CD4-positive, alpha-beta memory T cell (primary cell): Measurements from ENCODE around the gene CLEC4M. TPM values are rescaled to one million over a fixed set of nuclear protein-coding genes. Genes with fewer than 3 reads are reported as not detected.
"Not testable (repeated sequence)": the region's sequence is repeated elsewhere in the genome, so short reads cannot be mapped to it uniquely, and the experiment has no call there.

ENCODE experiments used
- CTCF ChIA-PET: fragments of 350-600 bp; sonication (Branson Sonifier 250); formaldehyde crosslinking; loops from one replicate; lab custom pipeline; 2021; ENCODE audit warnings: inconsistent platforms; ENCODE audit not compliant: partially characterized antibody; lab: Charles Lee
- POLR2A ChIA-PET: fragments of 350-600 bp; sonication (Branson Sonifier 250); formaldehyde crosslinking; loops from one replicate; lab custom pipeline; 2021; ENCODE audit not compliant: partially characterized antibody; lab: Charles Lee
- DNase-seq, 5 donors: peaks; one replicate each; pipeline versions ENCODE4 v3.0.0 to v3.0.0-alpha.2; 2020 to 2022; ENCODE audit warnings: mixed read lengths in 1 of 5
- H3K27ac ChIP-seq: one replicate; pipeline ENCODE4 v1.7.0; 2013; ENCODE audit warnings: low read depth, low read length
- H3K27me3 ChIP-seq: 2 replicates; pipeline ENCODE4 v1.7.0; 2013; ENCODE audit warnings: mild to moderate bottlenecking, low read length, moderate library complexity; ENCODE audit not compliant: insufficient read depth
- H3K36me3 ChIP-seq: 2 replicates; pipeline ENCODE4 v1.7.0; 2013; ENCODE audit warnings: mild to moderate bottlenecking, low read length, moderate library complexity; ENCODE audit not compliant: insufficient read depth
- H3K4me1 ChIP-seq: 2 replicates; pipeline ENCODE4 v1.7.0; 2013; ENCODE audit warnings: mild to moderate bottlenecking, low read length, moderate library complexity; ENCODE audit not compliant: insufficient read depth
- H3K4me3 ChIP-seq, 2 donors: one replicate each; pipeline ENCODE4 v1.7.0; 2013; ENCODE audit warnings: low read length in 2 of 2, mild to moderate bottlenecking in 1 of 2
- H3K9me3 ChIP-seq, 2 donors: one replicate each; pipeline ENCODE4 v1.7.0; 2013; ENCODE audit warnings: low read length in 2 of 2, control low read depth in 1 of 2; ENCODE audit not compliant: control insufficient read depth in 1 of 2
- H3K27ac Mint-ChIP-seq, 7 donors: one replicate each; pipeline ENCODE4 v1.8.0; 2020 to 2021; ENCODE audit warnings: mixed read lengths in 7 of 7, mild to moderate bottlenecking in 6 of 7, inconsistent platforms in 3 of 7, moderate library complexity in 3 of 7
- H3K27me3 Mint-ChIP-seq, 2 donors: one replicate each; pipeline ENCODE4 v1.8.0; 2020 to 2021; ENCODE audit warnings: mixed read lengths in 2 of 2
- H3K36me3 Mint-ChIP-seq, 2 donors: one replicate each; pipeline ENCODE4 v1.8.0; 2020 to 2021; ENCODE audit warnings: mixed read lengths in 2 of 2, inconsistent platforms in 1 of 2, mild to moderate bottlenecking in 1 of 2
- H3K4me1 Mint-ChIP-seq, 4 donors: one replicate each; pipeline ENCODE4 v1.8.0; 2020 to 2021; ENCODE audit warnings: mixed read lengths in 4 of 4, mild to moderate bottlenecking in 1 of 4
- H3K4me3 Mint-ChIP-seq, 8 donors: one replicate each; pipeline ENCODE4 v1.8.0; 2020 to 2021; ENCODE audit warnings: mixed read lengths in 8 of 8, mild to moderate bottlenecking in 7 of 8, moderate library complexity in 6 of 8, inconsistent platforms in 3 of 8
- H3K9me3 Mint-ChIP-seq, 8 donors: one replicate each; pipeline ENCODE4 v1.8.0; 2020 to 2021; ENCODE audit warnings: mixed read lengths in 8 of 8, mild to moderate bottlenecking in 5 of 8, inconsistent platforms in 3 of 8, moderate library complexity in 1 of 8
- intact Hi-C: fragments of 100-400 bp; cut with micrococcal nuclease; formaldehyde crosslinking; loops from one replicate; pipeline ENCODE4 v1.15.1; 2023
- polyA plus RNA-seq, 2 donors: library from polyadenylated mRNA; unstranded; fragments of 300-500 nt; fragmentation: Illumina TruSeq; gene quantifications; one replicate each; pipeline ENCODE4 v1.2.3, GENCODE V29; 2021
- total RNA-seq, 2 experiments: library from RNA; stranded (reverse); gene quantifications; one replicate each; pipeline ENCODE4 v1.2.3, GENCODE V29; 2021

CLEC4M gene
- total and polyA plus RNA-seq, 4 experiments from 2014 or later = not detected

DNA sequence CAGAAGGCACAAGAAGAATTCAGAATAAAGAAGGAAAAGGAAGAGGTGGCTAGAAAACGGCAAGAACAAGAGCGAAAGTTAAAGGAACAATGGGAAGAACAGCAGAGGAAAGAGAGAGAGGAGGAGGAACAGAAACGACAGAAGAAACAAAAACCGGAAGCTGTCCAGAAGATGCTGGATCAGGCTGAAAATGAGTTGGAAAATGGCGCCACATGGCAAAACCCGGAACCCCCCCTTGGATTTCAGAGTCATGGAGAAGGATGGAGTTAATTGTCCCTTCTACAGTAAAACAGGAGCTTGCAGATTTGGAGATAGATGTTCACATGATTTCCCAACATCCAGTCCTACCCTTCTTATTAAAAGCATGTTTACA lies 22.4 kb upstream of the CLEC4M start:
- H3K9me3 ChIP-seq = no peaks in the 10 kb centered on the region
- Mint-ChIP-seq H3K27ac (no peak overlapping the region), H3K9me3 (no peaks in the 10 kb centered on the region), H3K4me3 (peak overlapping the region in 1 of 8 donors; percentile 13), H3K36me3 (no peaks in the 10 kb centered on the region), H3K27me3 (peaks cover 12 to 22% of the 10 kb centered on the region in 2 donors), H3K4me1 (peaks cover 0 to 2% (median 0%) of the 10 kb centered on the region in 4 donors)
- ChIA-PET POLR2A (no interaction called here), CTCF (no interaction called here)
- H3K27me3 ChIP-seq = no peaks in the 10 kb centered on the region
- no peaks in the 10 kb centered on the region for H3K36me3 ChIP-seq
- no peak overlapping the region for H3K27ac ChIP-seq
- DNase-seq = no peak
- no peak overlapping the region for H3K4me3 ChIP-seq
- intact Hi-C loops = no loop called here
- no peaks in the 10 kb centered on the region for H3K4me1 ChIP-seq

DNA sequence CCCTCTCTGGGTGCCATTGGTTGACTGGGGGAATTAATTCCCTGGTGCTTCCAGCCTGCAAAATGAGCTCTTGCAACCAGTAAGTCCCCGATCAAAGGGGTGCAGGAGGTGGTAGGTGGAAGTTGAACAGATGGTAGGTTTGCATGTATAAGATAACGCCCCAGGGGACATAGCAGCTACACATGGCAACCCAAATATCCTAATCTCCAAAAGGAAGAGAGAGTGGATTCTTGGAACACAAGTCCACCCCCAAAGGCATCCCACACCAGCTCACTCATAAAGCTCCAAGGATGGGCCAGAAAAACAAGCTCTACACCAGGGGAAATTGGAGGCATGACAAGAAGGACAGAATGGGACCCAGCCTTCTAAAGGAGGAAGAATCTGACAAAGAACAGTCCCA lies 20.5 kb upstream of the CLEC4M start:
- no peak overlapping the region for H3K27ac ChIP-seq
- peaks cover 8 to 19% of the 10 kb centered on the region in 2 donors for H3K27me3 Mint-ChIP-seq
- DNase-seq = no peak
- H3K4me1 Mint-ChIP-seq = peaks cover 0 to 2% (median 0%) of the 10 kb centered on the region in 4 donors
- no peak overlapping the region for H3K27ac Mint-ChIP-seq
- H3K4me1 ChIP-seq = no peaks in the 10 kb centered on the region
- ChIA-PET CTCF (no interaction called here), POLR2A (no interaction called here)
- H3K36me3 Mint-ChIP-seq = no peaks in the 10 kb centered on the region
- H3K4me3 ChIP-seq = no peak overlapping the region
- H3K9me3 Mint-ChIP-seq = no peaks in the 10 kb centered on the region
- H3K36me3 ChIP-seq = no peaks in the 10 kb centered on the region
- H3K9me3 ChIP-seq = no peaks in the 10 kb centered on the region
- intact Hi-C loops = no loop called here
- H3K27me3 ChIP-seq = no peaks in the 10 kb centered on the region
- H3K4me3 Mint-ChIP-seq = no peak overlapping the region

DNA sequence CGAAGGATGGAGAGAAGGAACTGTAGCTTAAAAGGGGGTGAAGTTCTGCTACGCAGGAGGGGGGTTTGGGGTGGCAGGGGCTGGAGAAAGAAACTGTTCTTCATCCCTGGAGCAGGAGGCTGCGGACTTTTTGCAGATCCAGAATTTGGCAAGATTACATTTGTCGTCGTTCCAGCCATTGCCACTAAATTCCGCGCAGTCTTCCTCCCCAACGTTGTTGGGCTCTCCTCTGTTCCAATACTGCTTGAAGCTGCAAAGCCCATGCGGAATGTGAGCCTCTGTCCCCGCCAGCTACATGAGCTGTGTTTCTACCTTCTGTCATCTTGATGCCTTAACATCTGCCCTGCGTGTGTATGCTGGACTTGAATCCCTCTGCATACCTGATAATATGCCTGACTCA lies 20.1 kb upstream of the CLEC4M start:
- Mint-ChIP-seq H3K9me3 (no peaks in the 10 kb centered on the region), H3K36me3 (no peaks in the 10 kb centered on the region), H3K4me1 (peaks cover 0 to 2% (median 0%) of the 10 kb centered on the region in 4 donors), H3K27ac (no peak overlapping the region), H3K27me3 (peaks cover 8 to 20% of the 10 kb centered on the region in 2 donors), H3K4me3 (no peak overlapping the region)
- ChIA-PET CTCF (no interaction called here), POLR2A (no interaction called here)
- Histone ChIP-seq H3K4me3 (no peak overlapping the region), H3K4me1 (no peaks in the 10 kb centered on the region), H3K9me3 (no peaks in the 10 kb centered on the region), H3K27ac (no peak overlapping the region), H3K36me3 (no peaks in the 10 kb centered on the region), H3K27me3 (no peaks in the 10 kb centered on the region)
- intact Hi-C loops = no loop called here
- DNase-seq = no peak

DNA sequence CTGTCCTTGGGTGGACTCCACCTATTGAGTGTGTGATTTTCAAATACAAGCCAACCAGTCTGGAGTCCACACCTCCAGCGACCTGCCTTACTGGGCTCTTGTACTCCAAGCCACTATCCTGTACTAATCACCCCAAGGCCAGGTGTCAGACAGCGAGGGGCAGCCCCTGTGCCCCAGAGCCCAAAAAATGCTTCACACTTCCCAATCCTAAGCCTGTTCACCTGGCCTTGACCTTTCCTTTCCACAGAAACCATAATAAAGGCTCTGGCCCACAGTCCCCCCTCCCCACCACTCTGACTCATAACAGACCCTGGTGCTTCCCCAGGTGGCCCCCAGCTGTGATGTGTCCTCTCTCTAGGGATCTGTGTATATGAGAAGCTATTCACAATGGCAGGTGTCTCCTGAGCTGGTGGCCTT lies 19.6 kb upstream of the CLEC4M start:
- peaks cover 8 to 19% of the 10 kb centered on the region in 2 donors for H3K27me3 Mint-ChIP-seq
- no peak overlapping the region for H3K27ac Mint-ChIP-seq
- Histone ChIP-seq H3K36me3 (no peaks in the 10 kb centered on the region), H3K9me3 (no peaks in the 10 kb centered on the region), H3K4me3 (no peak overlapping the region), H3K27ac (no peak overlapping the region), H3K4me1 (no peaks in the 10 kb centered on the region), H3K27me3 (no peaks in the 10 kb centered on the region)
- H3K4me1 Mint-ChIP-seq = peaks cover 0 to 2% (median 0%) of the 10 kb centered on the region in 4 donors
- intact Hi-C loops = no loop called here
- POLR2A ChIA-PET = no interaction called here
- no peaks in the 10 kb centered on the region for H3K36me3 Mint-ChIP-seq
- no peak for DNase-seq
- no peak overlapping the region for H3K4me3 Mint-ChIP-seq
- CTCF ChIA-PET = no interaction called here
- H3K9me3 Mint-ChIP-seq = no peaks in the 10 kb centered on the region

DNA sequence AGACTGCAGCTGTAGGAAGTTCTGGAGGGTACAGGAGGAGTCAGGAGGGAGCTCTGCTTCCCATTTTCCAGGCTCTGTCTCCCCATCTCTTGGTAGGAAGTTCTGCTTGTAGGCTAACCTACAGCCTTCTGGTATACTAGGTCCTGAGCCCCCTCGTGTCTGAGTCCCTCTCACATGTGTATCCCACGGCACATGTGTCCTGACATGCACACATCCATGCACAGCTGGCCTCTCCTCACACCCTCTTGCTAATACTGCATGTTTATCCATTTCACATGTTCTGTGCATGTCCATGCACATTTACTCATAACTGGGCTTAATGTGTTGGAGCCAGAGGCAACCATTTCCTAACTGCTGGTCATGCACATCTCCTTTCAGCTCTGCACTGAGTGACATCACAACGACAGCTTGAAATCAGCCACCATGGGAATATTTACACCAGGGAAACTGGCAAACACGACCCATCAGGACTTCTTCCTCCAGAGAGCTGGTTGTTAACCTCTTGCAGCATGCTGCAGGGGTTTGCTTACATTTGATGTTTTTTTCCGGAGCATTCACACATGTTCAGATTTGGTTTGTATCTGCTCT lies 18.8 kb upstream of the CLEC4M start:
- H3K27me3 Mint-ChIP-seq = peaks cover 8 to 19% of the 10 kb centered on the region in 2 donors
- no peaks in the 10 kb centered on the region for H3K9me3 ChIP-seq
- H3K27ac ChIP-seq = no peak overlapping the region
- H3K4me1 Mint-ChIP-seq = peaks cover 0 to 2% (median 0%) of the 10 kb centered on the region in 4 donors
- H3K4me3 Mint-ChIP-seq = no peak overlapping the region
- intact Hi-C loops = no loop called here
- no peaks in the 10 kb centered on the region for H3K36me3 Mint-ChIP-seq
- no peak for DNase-seq
- H3K36me3 ChIP-seq = no peaks in the 10 kb centered on the region
- H3K27ac Mint-ChIP-seq = no peak overlapping the region
- no peaks in the 10 kb centered on the region for H3K9me3 Mint-ChIP-seq
- H3K4me1 ChIP-seq = no peaks in the 10 kb centered on the region
- no peaks in the 10 kb centered on the region for H3K27me3 ChIP-seq
- H3K4me3 ChIP-seq = no peak overlapping the region
- ChIA-PET CTCF (no interaction called here), POLR2A (no interaction called here)

DNA sequence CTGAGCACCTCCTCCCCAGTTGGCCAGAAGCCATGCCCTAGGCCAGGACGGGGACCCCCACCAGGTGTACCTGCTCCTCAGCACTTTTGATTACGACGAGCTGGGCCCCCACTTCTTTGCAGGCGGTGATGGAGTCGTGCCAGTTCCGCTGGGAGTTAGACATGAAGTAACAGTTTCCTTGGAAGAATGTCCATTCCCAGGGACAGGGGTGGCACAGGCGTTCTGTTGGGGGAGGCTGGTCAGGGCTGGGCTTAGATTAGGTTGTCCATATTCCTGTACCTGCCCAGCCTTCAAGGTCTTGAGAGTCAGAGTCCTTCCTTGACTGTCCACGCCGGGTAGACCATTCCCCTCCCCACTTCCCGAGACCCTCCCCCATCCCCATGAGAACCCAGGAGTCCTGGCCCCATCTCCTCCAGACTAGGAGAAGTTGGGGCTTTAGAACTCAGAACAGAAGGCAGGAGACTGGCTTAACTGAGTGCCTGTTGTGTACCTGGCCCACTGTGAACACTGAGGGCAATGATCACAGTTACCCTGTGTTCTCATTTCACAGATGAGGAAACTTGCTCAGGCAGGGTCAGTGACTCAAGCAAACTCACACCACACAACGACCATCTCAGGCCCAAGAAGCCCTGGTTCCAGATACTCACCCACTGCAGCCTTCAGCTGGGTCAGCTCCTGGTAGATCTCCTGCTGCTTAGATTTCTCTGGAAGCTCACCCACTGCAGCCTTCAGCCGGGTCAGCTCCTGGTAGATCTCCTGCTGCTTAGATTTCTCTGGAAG lies 18.0 kb upstream of the CLEC4M start:
- intact Hi-C loops = no loop called here
- POLR2A ChIA-PET = no interaction called here
- Histone ChIP-seq H3K4me3 (no peak overlapping the region), H3K27me3 (no peaks in the 10 kb centered on the region), H3K9me3 (no peaks in the 10 kb centered on the region), H3K4me1 (no peaks in the 10 kb centered on the region), H3K36me3 (no peaks in the 10 kb centered on the region), H3K27ac (no peak overlapping the region)
- H3K4me1 Mint-ChIP-seq = peaks cover 0 to 2% (median under 1%) of the 10 kb centered on the region in 4 donors
- no peak overlapping the region for H3K27ac Mint-ChIP-seq
- CTCF ChIA-PET = no interaction called here
- no peaks in the 10 kb centered on the region for H3K36me3 Mint-ChIP-seq
- peaks cover 7 to 17% of the 10 kb centered on the region in 2 donors for H3K27me3 Mint-ChIP-seq
- H3K4me3 Mint-ChIP-seq = no peak overlapping the region
- DNase-seq = no peak
- H3K9me3 Mint-ChIP-seq = no peaks in the 10 kb centered on the region

DNA sequence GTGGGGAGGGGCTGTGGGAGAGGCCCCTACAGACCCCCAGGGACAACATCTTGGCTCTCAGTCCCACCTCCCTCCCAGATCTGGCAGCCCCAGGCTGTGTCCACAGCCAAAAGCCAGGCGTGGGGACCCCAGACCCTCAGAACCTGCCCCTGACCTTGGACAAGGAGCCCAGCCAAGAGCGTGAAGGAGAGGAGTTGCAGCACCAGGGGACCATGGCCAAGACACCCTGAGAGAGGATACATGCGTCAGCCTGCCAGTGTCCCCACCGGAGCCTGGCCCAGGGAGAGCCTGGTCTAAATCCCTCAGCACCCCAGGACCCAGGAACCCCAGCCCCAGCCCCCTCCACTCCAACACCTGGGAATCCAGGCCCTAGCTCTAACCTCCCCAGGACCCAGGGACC lies 16.7 kb upstream of the CLEC4M start:
- H3K27ac ChIP-seq, H3K36me3 Mint-ChIP-seq, H3K9me3 ChIP-seq, H3K4me3 Mint-ChIP-seq, H3K4me1 ChIP-seq, POLR2A ChIA-PET, DNase-seq, H3K36me3 ChIP-seq, H3K4me3 ChIP-seq, H3K4me1 Mint-ChIP-seq, H3K27ac Mint-ChIP-seq, H3K27me3 ChIP-seq, CTCF ChIA-PET, intact Hi-C loops, H3K9me3 Mint-ChIP-seq: not testable (repeated sequence)
- H3K27me3 Mint-ChIP-seq = peaks cover 3 to 13% of the 10 kb centered on the region in 2 donors
